Fibroblast of pulmonary artery (primary cell): ENCODE results near the gene CLCN6.

Source experiments
- DNase-seq: peaks from one replicate; pipeline ENCODE4 v3.0.0-alpha.2; 2010; ENCODE audit warnings: low read depth
- H3K4me3 ChIP-seq: replicated peaks from 2 replicates; pipeline ENCODE4 v1.5.1; 2011; ENCODE audit warnings: low read depth, mild to moderate bottlenecking, control low read depth, low read length, moderate library complexity
- TF ChIP-seq, protein P1 (sequence below): IDR thresholded peaks from 2 replicates; pipeline ENCODE4 v1.5.1; 2011; ENCODE audit warnings: mild to moderate bottlenecking, control low read depth, low read length, inconsistent platforms; ENCODE audit errors: missing control alignments

Gene CLCN6

DNA sequence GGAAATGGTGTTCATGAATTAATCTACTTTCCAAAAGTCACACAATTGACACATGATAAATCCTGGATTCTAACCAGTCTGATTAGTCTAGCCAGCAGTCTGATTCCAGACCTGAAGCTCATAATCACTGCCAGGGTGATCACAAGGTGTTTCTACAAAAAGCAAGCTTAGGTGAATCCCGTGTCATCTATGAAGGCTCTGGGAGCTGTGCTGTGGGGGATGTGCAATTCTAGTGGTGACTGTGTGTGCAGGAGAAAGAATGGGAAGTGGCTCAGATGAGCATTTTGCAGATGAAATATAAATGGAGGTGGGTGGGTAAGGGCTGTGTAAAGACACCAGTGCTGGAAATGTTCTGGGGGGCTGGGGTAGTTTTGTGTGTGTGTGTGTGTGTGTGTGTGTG, 54.6 kb downstream of the CLCN6 start:
- no peak overlapping the region for H3K4me3 ChIP-seq
- DNase-seq, result no peak
- TF ChIP-seq, protein P1, sequence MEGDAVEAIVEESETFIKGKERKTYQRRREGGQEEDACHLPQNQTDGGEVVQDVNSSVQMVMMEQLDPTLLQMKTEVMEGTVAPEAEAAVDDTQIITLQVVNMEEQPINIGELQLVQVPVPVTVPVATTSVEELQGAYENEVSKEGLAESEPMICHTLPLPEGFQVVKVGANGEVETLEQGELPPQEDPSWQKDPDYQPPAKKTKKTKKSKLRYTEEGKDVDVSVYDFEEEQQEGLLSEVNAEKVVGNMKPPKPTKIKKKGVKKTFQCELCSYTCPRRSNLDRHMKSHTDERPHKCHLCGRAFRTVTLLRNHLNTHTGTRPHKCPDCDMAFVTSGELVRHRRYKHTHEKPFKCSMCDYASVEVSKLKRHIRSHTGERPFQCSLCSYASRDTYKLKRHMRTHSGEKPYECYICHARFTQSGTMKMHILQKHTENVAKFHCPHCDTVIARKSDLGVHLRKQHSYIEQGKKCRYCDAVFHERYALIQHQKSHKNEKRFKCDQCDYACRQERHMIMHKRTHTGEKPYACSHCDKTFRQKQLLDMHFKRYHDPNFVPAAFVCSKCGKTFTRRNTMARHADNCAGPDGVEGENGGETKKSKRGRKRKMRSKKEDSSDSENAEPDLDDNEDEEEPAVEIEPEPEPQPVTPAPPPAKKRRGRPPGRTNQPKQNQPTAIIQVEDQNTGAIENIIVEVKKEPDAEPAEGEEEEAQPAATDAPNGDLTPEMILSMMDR, result no peak

GRCh38 chr1:11862890-11863289, 56.9 kb downstream of the CLCN6 start:
- TF ChIP-seq, protein P1, result no peak
- no peak overlapping the region for H3K4me3 ChIP-seq
- no peak for DNase-seq

DNA sequence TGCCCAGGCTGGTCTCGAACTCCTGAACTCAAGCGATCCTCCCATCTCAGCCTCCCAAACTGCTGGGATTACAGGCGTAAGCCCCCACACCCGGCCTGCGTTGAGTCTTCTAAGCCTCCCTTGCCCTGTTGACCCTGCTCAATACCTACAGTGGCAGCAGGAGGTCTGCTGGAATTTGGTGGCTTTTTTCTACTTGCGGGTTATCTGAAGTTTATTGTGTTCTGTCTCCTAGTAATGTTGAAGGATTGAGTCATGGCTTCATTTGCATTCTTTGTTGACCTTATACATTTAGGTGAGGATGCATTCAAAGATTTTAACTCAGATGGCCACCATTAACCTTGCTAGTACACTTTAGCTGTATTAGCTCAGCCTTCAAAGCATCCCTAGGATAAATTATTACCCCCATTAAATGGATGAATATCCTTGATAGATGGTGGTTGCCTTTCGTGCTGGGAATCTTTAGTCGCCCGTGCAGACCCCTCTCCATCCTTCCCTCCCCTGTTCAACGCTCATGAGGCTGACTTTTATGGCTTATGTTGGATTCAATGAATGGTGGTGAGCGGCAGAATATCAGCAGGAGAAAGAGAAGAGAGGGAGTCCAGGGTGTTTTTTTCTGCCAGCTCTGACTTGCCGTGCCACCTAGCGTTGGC, 62.5 kb downstream of the CLCN6 start:
- H3K4me3 ChIP-seq, result no peak overlapping the region
- TF ChIP-seq, protein P1, result no peak

DNA sequence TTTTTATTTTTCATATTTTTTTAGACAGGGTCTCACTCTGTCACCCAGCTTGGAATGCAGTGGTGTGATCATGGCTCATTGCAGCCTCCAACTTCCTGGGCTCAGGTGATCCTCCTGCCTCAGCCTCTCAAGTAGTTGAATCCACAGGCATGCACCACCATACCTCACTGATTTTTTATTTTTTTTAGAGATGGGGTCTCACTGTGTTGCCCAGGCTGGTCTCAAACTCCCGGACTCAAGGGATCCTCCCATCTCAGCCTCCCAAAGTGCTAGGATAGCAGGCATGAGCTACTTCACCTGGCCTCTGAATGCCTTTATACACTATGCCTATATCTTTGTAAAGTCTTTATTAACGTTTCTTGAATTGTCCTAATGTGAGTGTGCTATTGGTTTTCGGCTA, 63.1 kb downstream of the CLCN6 start:
- TF ChIP-seq, protein P1, result no peak
- no peak overlapping the region for H3K4me3 ChIP-seq
- DNase-seq, result no peak

More for the DNA sequence above, 62.5 kb downstream of the CLCN6 start:
- no peak for DNase-seq

GRCh38 chr1:11869650-11870207, 63.7 kb downstream of the CLCN6 start:
- no peak for DNase-seq
- no peak overlapping the region for H3K4me3 ChIP-seq
- TF ChIP-seq, protein P1, result no peak

GRCh38 chr1:11872545-11872944, 66.6 kb downstream of the CLCN6 start:
- H3K4me3 ChIP-seq, result no peak overlapping the region
- TF ChIP-seq, protein P1, result no peak
- DNase-seq, result no peak
